ENCODE results near the gene WNT4.

WNT4 gene

GRCh38 chr1:22163137-22163536 lies 20.2 kb upstream of the WNT4 start:
- no peak for DNase-seq

GRCh38 chr1:22159891-22160290 lies 17.0 kb upstream of the WNT4 start:
- DNase-seq = no peak

DNA sequence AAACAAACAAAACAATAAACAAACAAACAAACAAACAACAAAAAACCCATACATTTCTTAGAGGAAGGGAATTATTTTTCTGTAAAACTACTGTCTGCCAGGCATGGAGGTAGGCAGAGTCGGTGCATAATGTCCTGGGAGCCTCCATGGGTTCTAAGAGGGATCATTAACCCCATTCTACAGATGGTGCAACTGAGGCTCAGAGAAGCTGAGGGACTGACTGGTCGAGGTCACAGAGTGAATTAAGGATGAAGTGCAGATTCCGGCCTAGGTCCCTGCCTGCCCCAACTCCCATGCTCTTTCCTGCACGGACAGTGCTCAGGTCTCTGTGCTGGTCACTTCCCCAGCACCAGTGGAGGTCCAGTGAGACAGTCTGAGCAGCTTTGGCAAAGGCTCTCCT lies 15.8 kb upstream of the WNT4 start:
- DNase-seq = no peak

- DNase-seq = no peak
These were observed 14.6 kb upstream of the WNT4 start for GRCh38 chr1:22157359-22157966.

DNA sequence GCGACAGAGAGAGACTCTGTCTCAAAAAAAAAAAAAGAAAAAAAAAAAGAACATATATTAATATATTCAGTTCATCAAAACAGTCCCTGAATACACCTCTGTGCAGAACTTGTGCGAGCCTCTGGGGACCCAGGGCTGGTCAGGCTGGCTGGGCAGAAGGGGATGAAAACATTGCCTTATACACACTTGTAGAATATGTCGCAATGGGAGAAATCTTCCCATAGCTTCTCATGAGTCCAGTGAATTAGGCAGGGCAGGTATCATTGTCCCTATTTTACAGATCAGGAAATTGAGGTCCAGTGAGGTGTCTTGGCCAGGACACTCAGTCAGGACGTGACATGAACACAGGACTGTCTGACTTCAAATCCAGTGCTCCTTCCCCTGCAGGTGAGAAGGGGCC lies 12.6 kb upstream of the WNT4 start:
- DNase-seq = no peak

DNA sequence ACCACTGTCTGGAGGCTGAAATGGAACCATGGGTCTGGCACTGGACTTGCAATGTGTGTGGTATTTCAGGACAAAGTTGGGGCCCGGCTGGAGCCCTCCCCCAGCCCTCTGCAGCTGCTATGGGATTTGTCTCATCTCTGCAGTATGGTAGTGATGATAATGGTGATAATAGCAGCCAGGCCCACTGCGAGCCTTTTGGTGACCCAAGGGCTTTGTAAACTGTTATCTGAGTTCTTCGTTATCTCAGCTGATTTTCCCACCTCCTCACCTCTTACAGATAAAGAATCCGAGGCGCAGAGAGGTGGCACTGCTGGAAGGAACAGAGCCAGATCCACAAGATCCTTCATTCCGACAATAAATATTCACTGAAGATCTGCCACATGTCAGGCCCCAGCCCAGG lies 11.7 kb upstream of the WNT4 start:
- no peak for DNase-seq

DNA sequence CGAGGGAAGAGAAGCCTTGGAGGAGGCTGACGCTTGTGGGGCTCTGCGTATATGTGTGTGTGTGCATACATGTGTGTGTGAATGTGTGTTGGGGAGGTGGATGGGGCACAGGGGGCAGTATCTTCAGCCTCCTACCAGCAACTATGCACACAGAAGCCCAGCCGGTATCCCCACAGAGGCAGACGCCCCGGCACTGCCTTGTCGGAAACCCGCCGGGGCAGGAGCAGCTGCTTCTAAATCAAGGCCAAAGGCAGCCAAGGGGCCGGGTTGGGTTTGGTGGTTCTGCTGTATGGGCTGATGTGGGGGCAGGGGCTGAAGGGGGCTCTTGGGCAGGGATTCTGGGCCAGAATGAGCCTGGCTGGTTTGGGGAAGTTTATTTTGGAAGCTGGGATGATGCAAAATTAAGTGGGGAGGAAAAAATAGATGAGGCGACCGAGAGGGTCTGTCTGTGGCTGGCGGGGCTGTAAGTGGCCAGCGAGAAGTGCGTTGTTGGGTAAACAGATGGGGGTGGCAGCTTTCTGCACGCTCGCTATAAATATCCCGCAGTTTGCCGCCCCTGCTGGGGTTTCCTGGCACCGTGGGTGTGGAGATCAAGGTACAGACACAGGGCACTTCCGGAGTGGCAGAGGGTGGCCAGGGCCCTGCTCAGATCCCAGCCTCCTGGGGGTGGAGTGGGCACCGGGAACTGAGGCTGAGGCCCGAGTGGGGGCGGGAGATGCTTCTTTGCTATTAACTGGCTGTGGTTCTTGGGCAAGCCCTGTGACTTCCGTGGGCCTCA lies 11.0 kb upstream of the WNT4 start:
- no peak for DNase-seq

DNA sequence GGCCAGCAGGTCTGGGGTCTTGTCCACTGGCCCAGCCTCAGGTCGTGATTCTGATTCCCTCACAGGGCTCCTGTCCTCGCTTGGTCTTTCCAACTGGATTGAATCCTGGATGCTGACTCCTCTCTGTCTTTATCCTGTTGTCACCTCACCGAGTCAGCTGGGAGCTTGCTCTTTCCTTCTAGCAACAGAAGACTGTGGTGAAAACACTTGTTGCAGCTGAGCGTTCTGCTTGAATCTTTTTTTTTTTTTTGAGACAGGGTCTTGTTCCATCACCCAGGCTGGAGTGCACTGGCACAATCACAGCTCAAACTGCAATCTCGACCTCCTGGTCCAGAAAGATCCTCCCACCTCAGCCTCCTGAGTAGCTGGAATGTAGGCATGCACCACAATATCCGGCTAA lies 8.0 kb upstream of the WNT4 start:
- DNase-seq = no peak

GRCh38 chr1:22142315-22143064 lies 407 bp downstream of the WNT4 start:
- no peak for DNase-seq

DNA sequence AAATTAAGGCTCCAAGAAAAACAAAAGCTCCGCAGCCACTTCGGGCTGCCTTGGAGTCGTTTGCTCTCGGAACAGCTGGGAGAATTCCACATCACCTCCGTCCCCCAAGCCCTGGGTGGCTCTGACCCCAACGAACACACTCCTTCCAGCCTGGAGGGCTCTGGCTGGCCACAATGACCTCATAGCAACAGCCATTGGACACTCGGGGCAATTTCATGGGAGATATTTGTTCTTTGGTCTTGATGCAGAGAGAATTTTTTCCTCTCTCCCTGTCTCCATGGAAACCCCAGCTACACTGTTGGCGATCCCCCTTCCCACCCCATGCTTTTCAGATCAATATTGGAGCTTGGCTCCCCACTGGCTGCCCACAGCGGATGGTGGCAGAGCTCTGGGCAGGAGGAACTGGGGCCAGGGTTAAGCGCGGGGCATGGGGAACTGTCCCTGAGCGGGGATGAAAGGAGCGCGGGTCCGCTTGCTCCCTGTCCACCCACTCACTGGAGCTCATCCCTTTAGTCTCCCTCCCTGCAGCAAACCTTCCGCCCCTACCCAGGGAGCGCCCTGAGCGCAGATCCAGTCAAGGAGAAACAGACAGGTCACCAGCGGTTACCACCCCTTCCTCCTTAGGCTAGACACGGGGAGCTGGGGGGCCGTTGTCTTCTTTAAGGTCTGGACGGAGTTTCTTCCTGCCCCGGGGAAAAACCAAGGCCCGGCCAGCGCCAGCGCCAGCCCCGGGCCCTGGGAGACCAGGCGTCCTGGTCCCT lies 1.2 kb downstream of the WNT4 start:
- DNase-seq = no peak

GRCh38 chr1:22140694-22141093 lies 2.2 kb downstream of the WNT4 start:
- no peak for DNase-seq

DNA sequence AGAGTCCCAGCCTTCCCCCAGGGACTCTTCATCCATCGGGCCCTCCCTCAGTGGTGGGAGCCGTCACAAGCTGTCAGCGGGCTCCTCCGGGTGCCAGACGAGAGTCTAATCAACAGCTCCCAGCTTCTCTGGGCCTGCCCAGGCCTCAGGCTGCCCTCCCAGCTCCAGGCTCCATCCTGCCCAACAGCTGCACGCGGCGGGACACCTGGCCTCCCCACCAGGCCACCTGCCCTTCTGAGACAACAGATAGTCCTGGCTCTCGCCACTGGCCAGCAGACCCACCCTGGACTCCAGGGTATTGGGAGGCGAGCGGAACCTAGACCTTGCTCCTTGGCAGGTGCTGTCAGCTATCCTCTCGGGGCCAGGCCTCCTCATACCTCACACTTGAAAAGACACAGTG lies 3.1 kb downstream of the WNT4 start:
- no peak for DNase-seq

DNA sequence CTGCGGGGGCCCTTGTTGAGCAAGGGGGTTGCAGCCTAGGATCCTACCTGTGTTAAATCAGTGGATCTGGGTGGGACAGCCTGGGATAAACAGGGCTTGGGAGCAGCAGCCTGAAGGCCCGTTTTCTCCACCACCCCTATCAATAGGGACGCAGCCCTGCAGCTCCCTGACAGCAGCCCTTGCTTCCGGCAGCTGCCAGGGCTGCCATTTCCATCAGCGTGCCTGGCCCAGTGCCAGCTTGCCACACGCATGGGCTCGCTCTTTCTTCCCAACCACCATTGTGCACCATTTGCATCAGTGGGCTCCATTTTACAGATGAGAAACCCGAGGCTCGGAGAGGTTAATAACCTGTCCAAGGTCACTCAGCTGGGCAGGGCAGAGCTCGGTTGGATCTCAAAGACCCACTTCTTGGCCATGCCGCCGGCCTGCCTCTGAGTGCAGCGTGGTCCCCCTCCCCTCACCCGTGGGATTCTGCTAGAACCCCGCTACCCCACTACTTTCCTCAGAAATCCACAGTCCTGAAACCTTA lies 3.8 kb downstream of the WNT4 start:
- no peak for DNase-seq

DNA sequence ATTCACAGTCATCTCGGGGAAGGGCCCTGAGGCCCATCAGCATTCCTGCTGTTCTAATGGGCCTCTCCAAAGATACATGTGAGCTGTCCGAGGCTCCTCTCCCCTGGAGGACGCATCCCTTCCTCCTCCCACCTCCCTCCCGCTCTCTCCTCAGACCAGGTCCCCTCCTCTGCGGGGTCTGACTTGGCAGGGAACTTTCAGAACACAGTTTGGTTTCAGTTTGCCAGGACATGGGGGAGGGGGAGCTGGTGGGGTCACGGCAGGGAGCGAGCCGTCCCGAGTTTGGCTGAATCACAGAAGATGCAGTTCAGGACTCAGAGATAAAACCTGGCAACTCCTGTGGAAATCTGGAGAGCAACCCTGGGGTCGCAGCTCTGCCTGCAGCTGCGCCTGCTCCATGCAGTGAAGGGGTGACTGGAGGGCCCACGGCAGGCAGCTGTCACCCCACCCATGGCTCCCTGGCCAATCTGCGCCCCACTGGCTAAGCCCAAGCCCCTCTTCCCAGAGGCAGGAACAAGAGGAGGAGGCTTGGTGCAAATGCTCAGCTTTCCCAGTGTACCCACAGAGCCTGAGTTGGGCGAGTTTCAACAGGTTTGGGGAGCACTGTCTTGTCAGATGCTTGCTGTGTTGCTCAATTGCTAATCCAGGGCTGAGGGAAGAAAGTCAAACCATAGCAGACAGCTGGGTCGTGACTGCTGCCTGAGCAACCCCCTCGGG lies 5.7 kb downstream of the WNT4 start:
- no peak for DNase-seq

DNA sequence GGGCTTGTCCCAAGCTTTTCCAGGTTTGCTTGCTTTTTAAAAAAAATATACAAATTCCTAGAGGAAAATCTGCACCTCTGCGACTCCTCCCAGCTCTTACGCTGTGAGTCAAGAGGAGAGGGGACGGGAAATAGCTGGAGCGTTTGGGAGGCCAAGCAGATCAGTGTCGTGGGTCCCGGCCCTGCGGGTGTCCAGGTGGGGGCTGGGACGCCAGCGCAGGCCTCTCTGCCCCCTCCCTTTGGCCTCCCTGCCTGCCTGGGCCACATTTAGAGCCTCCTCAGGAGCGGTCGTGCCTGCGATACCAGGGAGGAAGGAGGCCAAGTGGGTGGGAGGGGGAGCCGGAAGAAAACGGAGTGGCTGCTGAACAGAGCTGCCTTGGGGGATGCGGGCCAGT lies 9.0 kb downstream of the WNT4 start:
- DNase-seq = no peak

DNA sequence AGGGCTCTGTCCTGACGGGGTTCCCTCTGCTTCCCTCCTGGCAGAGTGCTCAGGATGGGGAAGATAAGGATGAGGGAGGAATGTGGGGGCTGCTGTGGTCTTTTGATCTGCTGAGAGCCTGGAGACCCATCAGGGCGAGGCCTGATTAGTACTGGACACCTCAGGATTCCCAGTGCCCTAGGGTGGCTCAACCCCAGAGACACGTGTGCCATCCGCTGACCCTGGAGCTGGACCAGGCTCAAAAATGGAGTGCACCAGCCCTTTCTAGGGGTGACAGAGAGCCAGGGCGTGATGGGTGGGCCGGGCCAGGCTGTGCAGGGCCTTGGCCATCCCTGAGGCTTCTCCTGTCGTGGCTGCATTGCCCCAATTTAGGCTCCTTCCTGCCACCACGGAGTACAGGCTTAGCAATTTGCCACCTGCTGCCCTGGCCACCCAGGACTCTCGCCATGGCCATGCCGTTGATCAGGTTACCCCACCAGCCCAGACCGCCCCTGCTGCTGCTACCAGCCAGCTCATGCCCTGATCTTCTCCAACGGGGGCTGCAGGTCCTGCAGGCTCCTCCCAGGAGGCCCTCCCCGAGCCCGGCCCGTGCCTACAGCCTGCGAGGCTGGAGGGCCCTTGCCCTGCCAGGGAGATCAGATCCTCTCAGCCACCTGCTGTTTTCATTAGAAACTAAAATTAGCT lies 9.5 kb downstream of the WNT4 start:
- DNase-seq = no peak

GRCh38 chr1:22132517-22133235 lies 10.2 kb downstream of the WNT4 start:
- no peak for DNase-seq

DNA sequence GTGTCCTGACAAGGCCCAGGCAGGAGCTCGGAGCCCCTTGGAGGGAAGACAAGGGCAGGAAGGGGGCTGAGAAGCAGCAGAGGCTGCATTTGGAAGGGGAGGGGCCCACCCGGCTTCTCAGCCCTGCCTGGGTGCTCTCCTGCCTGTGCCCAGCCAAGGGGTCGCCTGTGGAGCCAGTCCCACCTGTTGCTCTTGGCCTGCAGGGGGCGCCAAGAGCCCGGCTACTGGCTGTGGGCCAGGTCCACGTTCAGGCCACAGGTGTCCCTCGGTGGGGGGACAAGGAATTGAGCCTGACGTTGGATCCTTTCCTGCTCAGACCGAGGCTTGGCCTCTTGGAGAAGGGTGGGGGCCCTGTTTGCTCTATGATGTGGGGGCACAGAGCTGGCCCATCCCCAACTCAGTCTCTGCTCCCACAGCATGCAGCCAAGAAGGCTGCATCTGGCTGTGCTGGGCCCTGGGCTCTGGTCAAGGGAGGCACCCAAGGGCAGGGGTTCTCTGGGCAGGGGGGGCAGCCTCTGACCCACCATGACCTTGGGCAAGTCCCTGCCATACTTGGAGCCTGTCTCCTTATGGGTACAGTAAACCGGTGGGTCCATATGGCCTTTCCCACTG lies 10.9 kb downstream of the WNT4 start:
- peak; percentile 69 for DNase-seq

DNA sequence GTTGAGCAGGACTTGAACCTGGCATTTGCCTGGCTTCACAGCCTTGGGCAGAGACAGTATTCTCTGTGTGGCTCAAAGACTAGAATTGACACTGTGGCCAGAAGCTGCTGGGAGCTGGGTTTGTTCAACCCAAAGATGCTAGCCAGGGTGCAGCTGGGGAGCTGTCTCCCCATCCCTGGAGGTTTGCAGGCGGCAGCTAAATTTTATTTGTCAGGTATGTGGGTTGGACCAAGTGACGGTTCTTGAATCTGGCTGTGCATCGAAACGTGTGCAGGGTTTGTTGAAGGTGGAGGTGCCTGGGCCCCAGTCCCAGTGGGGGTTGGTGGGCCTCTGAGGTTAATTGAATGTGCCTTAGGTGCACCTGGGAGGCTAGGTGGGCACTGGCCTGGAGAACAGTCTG lies 11.8 kb downstream of the WNT4 start:
- no peak for DNase-seq

DNA sequence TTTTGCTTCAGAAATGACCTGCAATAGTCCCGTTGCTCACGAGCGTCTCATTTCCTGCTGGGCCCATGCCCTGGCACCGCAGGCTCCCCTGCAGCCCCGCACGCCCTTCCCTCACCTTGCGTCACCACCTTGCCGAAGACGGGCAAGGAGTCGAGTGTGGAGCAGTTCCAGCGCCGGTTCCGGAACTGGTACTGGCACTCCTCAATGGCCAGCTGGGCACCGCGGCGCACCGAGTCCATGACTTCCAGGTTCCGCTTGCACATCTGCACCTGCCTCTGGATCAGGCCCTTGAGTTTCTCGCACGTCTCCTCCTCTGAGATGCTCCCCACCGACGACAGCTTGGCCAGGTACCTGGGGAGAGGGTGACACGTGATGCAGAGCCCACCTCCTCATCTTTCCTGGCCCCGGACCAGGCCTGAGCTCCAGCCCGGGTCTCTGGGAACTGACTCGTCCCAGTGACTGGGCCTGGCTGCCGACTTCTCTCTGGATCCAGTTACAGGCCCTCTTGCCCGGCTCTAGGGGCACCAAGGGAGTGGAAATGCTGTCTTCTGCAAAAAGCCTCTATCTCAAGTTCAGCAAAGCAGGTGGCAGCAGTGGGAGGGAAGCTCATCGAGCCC lies 13.3 kb downstream of the WNT4 start:
- no peak for DNase-seq
